Ishikawa (cell line): ENCODE measurements around the gene NBDY.
A peak's percentile ranks its signal among the peaks of the same experiment; 100 is the strongest.

Experiments used
- CEBPB ChIP-seq: IDR thresholded peaks from 2 replicates; pipeline ENCODE4 v1.6.1; 2012
- CREB1 ChIP-seq: IDR thresholded peaks from 2 replicates; pipeline ENCODE4 v1.6.1; 2012; ENCODE audit warnings: low read depth
- EGR1 ChIP-seq: IDR thresholded peaks from 2 replicates; pipeline ENCODE4 v1.6.1; 2012
- EP300 ChIP-seq: IDR thresholded peaks from 2 replicates; pipeline ENCODE4 v1.6.1; 2012; ENCODE audit warnings: borderline replicate concordance
- FOXM1 ChIP-seq: IDR thresholded peaks from 2 replicates; pipeline ENCODE4 v1.6.1; 2012; ENCODE audit warnings: low read depth, borderline replicate concordance
- MAX ChIP-seq: IDR thresholded peaks from 2 replicates; pipeline ENCODE4 v1.6.1; 2012
- NFIC ChIP-seq: IDR thresholded peaks from 2 replicates; pipeline ENCODE4 v1.6.1; 2012
- RAD21 ChIP-seq: IDR thresholded peaks from 2 replicates; pipeline ENCODE4 v1.6.1; 2012; ENCODE audit warnings: low read depth
- TAF1 ChIP-seq: IDR thresholded peaks from 2 replicates; pipeline ENCODE4 v1.6.1; 2012; ENCODE audit warnings: low read depth, mild to moderate bottlenecking
- TCF12 ChIP-seq: IDR thresholded peaks from 2 replicates; pipeline ENCODE4 v1.6.1; 2012; ENCODE audit warnings: low read depth
- TEAD4 ChIP-seq: IDR thresholded peaks from 2 replicates; pipeline ENCODE4 v1.6.1; 2012
- USF1 ChIP-seq: IDR thresholded peaks from 2 replicates; pipeline ENCODE4 v1.6.1; 2012
- YY1 ChIP-seq: IDR thresholded peaks from 2 replicates; pipeline ENCODE4 v1.6.1; 2012; ENCODE audit warnings: low read depth
- ZBTB7A ChIP-seq: IDR thresholded peaks from 2 replicates; pipeline ENCODE4 v1.6.1; 2012; ENCODE audit warnings: low read depth
- TF ChIP-seq, protein P1 (sequence below): IDR thresholded peaks from 2 replicates; pipeline ENCODE4 v1.6.1; 2012; ENCODE audit warnings: low read depth, mild to moderate bottlenecking

The NBDY gene

GRCh38 chrX:56733459-56734046, 4.5 kb downstream of the NBDY start:
- TF ChIP-seq EGR1: no peak
- TF ChIP-seq TEAD4: no peak
- no peak for TF ChIP-seq TCF12
- no peak for TF ChIP-seq YY1
- TF ChIP-seq RAD21: peak; percentile 33; the same call in 1 of the 2 replicates

DNA sequence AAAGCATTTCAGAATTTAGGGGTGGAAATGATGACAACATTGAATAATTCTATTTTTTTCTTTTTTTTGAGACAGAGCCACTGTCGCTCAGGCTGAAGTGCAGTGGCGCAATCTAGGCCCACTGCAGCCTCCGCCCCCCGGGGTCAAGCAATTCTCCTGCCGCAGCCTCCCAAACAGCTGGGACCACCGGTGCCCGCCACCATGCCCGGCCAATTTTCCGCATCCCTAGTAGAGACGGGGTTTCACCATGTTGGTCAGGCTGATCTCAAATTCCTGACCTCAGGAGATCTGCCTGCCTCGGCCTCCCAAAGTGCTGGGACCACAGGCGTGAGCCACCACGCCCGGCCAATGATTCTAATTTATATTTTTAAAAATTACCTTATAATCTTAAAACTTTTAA, 7.2 kb downstream of the NBDY start:
- TF ChIP-seq FOXM1 (no peak), CREB1 (no peak), EGR1 (no peak), ZBTB7A (no peak), USF1 (no peak), MAX (no peak), TEAD4 (no peak), RAD21 (no peak), YY1 (no peak), NFIC (no peak)
- TF ChIP-seq, protein P1, sequence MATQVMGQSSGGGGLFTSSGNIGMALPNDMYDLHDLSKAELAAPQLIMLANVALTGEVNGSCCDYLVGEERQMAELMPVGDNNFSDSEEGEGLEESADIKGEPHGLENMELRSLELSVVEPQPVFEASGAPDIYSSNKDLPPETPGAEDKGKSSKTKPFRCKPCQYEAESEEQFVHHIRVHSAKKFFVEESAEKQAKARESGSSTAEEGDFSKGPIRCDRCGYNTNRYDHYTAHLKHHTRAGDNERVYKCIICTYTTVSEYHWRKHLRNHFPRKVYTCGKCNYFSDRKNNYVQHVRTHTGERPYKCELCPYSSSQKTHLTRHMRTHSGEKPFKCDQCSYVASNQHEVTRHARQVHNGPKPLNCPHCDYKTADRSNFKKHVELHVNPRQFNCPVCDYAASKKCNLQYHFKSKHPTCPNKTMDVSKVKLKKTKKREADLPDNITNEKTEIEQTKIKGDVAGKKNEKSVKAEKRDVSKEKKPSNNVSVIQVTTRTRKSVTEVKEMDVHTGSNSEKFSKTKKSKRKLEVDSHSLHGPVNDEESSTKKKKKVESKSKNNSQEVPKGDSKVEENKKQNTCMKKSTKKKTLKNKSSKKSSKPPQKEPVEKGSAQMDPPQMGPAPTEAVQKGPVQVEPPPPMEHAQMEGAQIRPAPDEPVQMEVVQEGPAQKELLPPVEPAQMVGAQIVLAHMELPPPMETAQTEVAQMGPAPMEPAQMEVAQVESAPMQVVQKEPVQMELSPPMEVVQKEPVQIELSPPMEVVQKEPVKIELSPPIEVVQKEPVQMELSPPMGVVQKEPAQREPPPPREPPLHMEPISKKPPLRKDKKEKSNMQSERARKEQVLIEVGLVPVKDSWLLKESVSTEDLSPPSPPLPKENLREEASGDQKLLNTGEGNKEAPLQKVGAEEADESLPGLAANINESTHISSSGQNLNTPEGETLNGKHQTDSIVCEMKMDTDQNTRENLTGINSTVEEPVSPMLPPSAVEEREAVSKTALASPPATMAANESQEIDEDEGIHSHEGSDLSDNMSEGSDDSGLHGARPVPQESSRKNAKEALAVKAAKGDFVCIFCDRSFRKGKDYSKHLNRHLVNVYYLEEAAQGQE: no peak

- TF ChIP-seq EGR1 (no peak), NFIC (no peak), CREB1 (no peak), RAD21 (no peak), TAF1 (no peak), MAX (no peak), TCF12 (no peak), FOXM1 (no peak), CEBPB (no peak)
- TF ChIP-seq, protein P1: no peak
Observed at GRCh38 chrX:56738670-56739069, 9.6 kb downstream of the NBDY start.

- TF ChIP-seq CEBPB: no peak
- no peak for TF ChIP-seq TEAD4
- no peak for TF ChIP-seq EGR1
Observed at GRCh38 chrX:56744996-56745395, 16.0 kb downstream of the NBDY start.

DNA sequence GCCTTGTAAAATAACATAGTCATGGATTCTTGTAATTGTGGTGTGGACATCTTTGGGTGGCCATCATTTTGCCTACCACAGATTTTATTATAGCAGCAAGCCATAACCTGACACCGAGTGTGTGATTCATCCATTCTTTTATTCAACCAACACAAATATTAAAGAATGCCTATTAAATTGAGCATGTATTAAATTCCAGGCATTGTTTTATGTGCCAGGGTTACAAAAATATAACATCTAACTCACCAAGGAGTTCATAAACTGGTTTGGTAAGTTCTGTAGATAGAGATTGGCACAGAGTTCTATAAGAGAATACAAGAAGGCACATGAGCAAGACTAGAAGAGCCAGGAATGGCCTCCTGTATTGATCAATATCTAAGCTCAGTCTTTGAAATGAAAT, 18.0 kb downstream of the NBDY start:
- no peak for TF ChIP-seq EP300
- no peak for TF ChIP-seq ZBTB7A

- no peak for TF ChIP-seq CREB1
- TF ChIP-seq FOXM1: no peak
- TF ChIP-seq TCF12: no peak
- no peak for TF ChIP-seq EP300
Observed at GRCh38 chrX:56751071-56751470, 22.0 kb downstream of the NBDY start.

DNA sequence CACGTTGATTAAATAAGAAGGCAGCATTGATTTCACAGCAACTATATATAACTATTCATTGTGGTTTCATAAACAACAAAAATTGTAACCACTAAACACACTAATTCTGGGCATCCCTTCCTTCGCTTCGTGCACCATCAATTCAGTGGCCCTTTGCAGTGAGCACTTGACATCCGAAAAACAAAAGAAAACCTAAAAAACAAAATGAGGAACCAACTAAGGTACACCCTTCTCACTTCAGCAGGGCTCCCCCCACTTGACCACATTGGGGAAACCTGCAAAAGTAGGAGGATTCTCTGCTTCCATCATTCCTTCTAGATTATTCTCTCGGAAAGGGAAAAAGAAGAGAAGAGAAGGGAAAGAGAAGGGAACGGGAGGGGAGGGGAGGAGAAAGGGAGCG, 28.3 kb downstream of the NBDY start:
- TF ChIP-seq EP300 (no peak), CEBPB (no peak), MAX (no peak), CREB1 (no peak), RAD21 (no peak), YY1 (no peak), ZBTB7A (no peak), EGR1 (no peak), FOXM1 (no peak), USF1 (no peak), TCF12 (no peak)
- TF ChIP-seq, protein P1: no peak
